Activated CD4-positive, alpha-beta T cell treated with anti-CD3 and anti-CD28 coated beads for 4 hours (primary cell): Measurements from ENCODE around the gene RNF26.
"Not testable (repeated sequence)": the region's sequence is repeated elsewhere in the genome, so short reads cannot be mapped to it uniquely, and the experiment has no call there.

Source experiments
- DNase-seq, 2 donors: peaks; one replicate each; pipeline ENCODE4 v3.0.0-alpha.2; 2020

The RNF26 gene

GRCh38 chr11:119372260-119373058, 38.1 kb downstream of the RNF26 start:
- DNase-seq = no peak

- no peak for DNase-seq
Observed at GRCh38 chr11:119373059-119373920, 39.0 kb downstream of the RNF26 start.

GRCh38 chr11:119373921-119374631, 39.7 kb downstream of the RNF26 start:
- peak in 1 of 2 donors; percentile 49 for DNase-seq

GRCh38 chr11:119374632-119375336, 40.5 kb downstream of the RNF26 start:
- DNase-seq = no peak

GRCh38 chr11:119375337-119376196, 41.2 kb downstream of the RNF26 start:
- DNase-seq = no peak

GRCh38 chr11:119376197-119376847, 42.0 kb downstream of the RNF26 start:
- no peak for DNase-seq

GRCh38 chr11:119377112-119377901, 43.0 kb downstream of the RNF26 start:
- no peak for DNase-seq

- DNase-seq = no peak
Observed at GRCh38 chr11:119377961-119378667, 43.8 kb downstream of the RNF26 start.

GRCh38 chr11:119378851-119379465, 44.6 kb downstream of the RNF26 start:
- DNase-seq = no peak

- no peak for DNase-seq
Observed at GRCh38 chr11:119380160-119380826, 46.0 kb downstream of the RNF26 start.

GRCh38 chr11:119380827-119381180, 46.5 kb downstream of the RNF26 start:
- DNase-seq = no peak

- DNase-seq = peak; percentile 95 to 97
Observed at GRCh38 chr11:119381181-119381988, 47.1 kb downstream of the RNF26 start, which contains the start of gene USP2. Gene USP2 (minus strand): TSS chr11:119381690. CDS start chr11:119373480, 8,210 bp downstream.

GRCh38 chr11:119382101-119382500, 47.8 kb downstream of the RNF26 start:
- no peak for DNase-seq

GRCh38 chr11:119382513-119382912, 48.2 kb downstream of the RNF26 start:
- not testable (repeated sequence) for DNase-seq

- no peak for DNase-seq
Observed at GRCh38 chr11:119384332-119384731, 50.0 kb downstream of the RNF26 start.
